Epithelial cell of prostate (primary cell): ENCODE data around the gene TSEN34.
"Not testable (repeated sequence)": the region's sequence is repeated elsewhere in the genome, so short reads cannot be mapped to it uniquely, and the experiment has no call there.

ENCODE experiments used
- DNase-seq: peaks from one replicate; pipeline ENCODE4 v3.0.0-alpha.2; 2011; ENCODE audit warnings: low read depth, low spot score
- H3K27ac ChIP-seq: fragments of 450-650 bp; 2 replicates; pipeline ENCODE4 v1.5.1; 2017; ENCODE audit warnings: mild to moderate bottlenecking

TSEN34 gene

DNA sequence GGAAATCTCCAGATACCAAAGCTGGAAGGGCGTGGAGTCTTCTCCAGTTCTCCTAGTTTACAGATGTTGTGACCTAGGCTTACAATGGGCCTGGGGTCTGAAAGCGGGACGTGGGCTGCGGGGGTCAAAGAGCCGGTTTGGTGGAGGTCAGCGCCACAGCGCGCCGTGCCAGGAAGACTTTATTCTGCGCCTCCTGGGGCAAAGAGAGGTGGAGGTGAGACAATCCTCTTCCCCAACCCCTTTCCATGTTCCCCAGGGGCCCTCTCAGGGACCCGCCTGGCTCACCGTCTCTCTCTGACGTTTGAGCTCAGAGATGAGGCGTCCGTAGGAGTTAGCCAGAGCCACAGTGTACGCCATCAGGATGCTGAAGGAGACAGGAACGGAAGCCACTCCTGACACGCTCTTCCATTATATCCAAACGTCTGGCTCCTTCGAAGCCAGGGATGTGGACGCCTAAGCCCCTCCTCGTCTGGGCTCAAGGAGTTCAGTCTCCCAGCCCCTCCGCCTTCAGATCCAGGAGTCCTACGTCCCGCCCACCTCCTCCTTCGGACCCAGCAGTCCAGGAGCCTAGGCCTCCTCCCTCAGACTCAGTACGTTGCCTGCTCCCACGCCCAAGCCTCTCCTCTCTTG is 30.8 kb upstream of the TSEN34 start:
- DNase-seq: no peak
- peak overlapping the region; percentile 95 for H3K27ac ChIP-seq

GRCh38 chr19:54160854-54161253 is 30.3 kb upstream of the TSEN34 start:
- peak overlapping the region; percentile 95 for H3K27ac ChIP-seq
- no peak for DNase-seq

DNA sequence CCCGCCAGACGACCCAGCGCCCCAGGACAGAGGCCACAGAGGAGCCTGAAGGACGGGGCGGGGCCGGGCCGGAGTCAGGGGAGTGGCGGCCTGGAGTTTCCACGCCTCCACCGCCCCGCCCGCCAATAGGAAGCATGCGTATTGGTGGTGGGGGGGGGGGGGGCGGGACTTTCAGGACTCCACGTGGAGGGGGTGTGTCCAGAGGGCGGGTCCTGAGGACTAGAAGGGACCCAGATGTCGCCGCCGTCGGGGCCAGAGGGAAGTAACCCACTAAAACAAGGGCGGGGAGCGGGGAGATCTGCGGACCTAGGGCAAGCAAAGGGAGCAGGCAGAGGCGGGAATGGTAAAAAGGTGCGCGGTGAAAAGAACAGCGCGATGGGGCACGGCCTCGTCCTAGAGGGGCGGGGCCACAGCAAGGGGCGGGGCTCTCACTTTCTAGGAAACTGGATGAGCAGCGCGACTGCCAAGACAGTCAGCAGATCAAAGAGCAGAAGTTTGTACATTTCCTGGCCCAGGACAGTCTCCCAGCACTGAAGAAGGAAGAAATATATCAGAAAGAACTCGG is 28.8 kb upstream of the TSEN34 start:
- DNase-seq: no peak
- H3K27ac ChIP-seq: peak overlapping the region; percentile 23

DNA sequence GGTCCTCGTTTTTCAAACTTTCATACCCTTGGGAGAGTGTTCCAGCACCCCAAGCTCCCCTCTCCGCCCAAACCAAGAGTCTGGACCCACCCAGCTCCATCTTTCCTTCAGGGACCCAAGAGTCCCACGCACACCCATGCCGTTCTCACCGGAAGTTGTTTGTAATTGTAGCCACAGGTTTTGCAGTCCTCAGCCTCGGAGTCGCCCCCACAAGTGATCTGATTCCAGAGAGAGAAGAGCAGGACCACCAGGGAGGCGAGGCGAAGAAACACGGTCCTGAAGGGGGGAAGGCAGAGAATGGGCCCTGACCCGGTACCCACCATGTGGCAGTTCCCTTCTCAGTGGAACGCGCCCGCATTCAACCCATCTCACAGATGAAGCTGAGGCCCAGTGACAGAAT is 28.2 kb upstream of the TSEN34 start:
- no peak for DNase-seq
- peak overlapping the region; percentile 23 for H3K27ac ChIP-seq

DNA sequence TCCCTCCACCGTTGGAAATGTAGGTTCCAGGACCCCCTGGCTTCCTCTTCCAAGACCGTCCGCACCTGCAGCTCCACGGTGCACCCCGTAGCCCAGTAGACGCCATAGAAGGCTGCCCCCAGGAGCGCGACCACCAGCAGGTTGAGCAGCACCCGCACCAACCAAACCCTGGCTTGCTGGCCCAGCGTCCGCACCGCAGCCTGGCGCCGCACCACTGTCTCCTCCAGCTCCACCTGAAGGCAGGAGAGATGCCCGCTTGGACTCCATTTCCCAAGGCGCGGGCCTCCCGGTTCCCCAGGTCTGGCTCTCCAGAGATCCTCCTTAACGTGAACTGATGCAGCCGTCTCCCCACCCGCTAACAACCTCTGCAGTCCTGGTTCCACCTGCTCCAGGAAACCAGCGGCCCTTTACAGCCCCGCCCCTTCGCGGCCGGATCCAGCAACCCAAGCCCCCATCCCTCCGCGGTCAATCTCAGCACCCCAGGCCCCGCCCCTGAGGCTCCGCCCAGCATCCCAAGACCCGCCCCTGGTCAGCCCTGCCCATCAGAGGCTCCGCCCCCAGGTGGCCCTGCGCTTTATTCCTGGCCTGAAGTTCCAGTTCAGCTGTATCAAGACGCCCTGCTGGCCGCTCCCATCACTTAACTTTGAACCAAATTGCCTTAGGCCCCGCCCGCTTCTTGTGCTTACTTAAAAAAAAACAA is 26.6 kb upstream of the TSEN34 start:
- no peak for DNase-seq

DNA sequence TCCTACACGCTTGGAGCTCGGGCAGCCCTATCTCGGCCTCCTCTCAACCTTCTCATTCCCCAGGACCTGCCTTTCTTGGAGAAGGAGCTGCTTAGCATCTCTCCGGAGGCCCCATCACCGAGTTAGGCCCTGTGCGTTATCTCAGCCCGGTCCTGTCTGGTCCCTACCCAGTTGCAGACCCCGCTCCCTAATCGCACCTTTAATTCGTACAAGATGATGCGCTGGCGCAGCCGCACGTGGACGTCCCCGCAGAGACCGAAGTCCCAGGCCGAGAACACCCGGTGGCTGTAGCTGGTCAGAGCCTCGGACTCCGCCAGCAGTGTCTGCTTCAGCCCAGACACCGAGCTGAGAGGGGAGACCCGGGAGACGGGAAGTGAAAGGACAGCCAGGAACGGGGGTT is 25.9 kb upstream of the TSEN34 start:
- DNase-seq: no peak
- no peak overlapping the region for H3K27ac ChIP-seq

More for the DNA sequence above, 26.6 kb upstream of the TSEN34 start:
- H3K27ac ChIP-seq: no peak overlapping the region

GRCh38 chr19:54168174-54168917 is 22.8 kb upstream of the TSEN34 start:
- no peak for DNase-seq
- H3K27ac ChIP-seq: no peak overlapping the region

- no peak for DNase-seq
- H3K27ac ChIP-seq: no peak overlapping the region
Measured at GRCh38 chr19:54169149-54169740, 21.9 kb upstream of the TSEN34 start.

DNA sequence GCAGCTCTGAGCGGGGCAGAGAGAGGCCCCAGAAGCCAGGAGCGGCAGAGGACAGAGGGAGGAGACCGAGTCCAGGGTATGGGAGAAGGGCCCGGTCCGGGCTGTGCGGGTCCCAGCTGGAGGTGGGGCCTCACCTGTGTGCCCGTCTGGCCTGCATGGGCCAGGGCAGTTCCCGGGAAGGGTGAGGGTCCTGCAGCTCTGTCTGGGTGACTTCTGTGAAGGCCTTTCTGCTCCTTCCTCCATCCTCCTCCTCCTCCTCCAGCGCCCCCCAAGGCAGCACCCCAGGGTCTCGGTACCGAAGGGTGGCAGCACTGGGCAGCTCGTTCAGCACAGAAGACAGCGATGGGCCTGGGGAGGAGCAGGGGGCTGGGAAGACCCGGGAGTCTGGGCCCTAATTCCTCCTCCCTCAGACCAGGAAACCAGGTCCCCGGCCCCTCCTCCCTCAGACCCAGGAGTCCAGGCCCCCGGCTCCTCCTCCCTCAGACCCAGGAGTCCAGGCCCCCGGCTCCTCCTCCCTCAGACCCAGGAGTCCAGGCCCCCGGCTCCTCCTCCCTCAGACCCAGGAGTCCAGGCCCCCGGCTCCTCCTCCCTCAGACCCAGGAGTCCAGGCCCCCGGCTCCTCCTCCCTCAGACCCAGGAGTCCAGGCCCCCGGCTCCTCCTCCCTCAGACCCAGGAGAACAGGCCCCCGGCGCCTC is 19.2 kb upstream of the TSEN34 start:
- not testable (repeated sequence) for H3K27ac ChIP-seq, DNase-seq

- peak within 1 kb of the TSS; percentile 74 for H3K27ac ChIP-seq
- DNase-seq: no peak
Measured at GRCh38 chr19:54172471-54173358, 18.4 kb upstream of the TSEN34 start, which contains the start of gene TMC4. Gene TMC4, minus strand, starts transcription at chr19:54173160. Its CDS starts 43 bp downstream, at chr19:54173117.

DNA sequence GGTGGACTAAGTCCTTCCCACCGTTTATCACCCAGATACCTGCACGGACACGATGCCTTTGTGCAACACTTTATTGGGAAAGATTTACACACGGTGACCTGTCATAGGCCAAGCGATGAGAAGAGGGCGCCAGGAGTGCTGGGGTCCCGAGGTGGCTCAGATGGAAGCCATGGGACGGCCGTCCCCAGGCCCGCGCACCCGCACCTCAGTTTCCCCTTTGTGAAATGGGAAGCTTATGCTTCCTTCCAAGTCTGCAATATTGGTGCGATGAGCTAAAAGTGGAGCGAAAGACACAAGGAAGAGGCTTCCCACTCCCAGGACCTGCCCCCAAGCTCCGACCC is 17.8 kb upstream of the TSEN34 start:
- no peak for DNase-seq
- peak overlapping the region; percentile 74 for H3K27ac ChIP-seq

DNA sequence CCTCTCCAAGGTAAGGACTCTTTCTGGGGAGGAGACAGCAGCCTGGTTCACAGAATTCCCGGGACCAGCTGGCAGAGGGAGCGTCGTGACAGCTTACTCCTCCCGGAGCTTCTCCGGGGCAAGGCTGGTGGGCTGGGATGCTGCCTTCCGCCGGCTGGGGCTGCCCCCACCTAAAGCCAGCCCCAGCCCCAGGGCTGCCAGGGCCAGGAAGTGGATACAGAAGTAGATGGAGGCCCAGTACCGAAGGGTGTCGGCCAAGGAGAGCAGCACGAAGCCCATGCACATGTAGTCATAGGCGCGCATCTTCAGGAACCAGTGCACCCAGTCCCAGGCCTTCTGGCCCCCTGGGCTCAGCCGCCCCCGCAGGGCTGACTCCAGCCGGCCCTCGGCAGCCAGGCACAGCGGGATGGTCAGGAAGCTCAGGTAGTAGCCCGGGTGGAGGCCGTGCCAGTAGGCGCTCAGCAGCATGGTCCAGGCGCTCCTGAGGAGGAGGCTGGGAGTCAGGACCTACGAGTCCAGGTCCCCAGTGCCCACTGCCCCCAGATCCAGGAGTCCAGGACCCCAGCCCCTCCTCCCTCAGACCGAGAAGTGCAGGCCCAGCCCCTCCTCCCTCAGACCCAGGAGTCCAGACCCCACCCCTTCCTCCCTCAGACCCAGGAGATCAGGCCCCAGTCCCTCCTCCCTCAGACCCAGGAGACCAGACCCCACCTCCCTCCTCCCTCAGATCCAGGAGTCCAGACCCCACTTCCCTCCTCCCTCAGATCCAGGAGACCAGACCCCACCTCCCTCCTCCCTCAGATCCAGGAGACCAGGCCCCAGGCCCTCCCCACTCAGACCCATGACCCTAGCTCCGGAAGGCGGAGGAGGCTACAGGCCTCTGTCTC is 16.9 kb upstream of the TSEN34 start:
- DNase-seq: no peak
- no peak overlapping the region for H3K27ac ChIP-seq

DNA sequence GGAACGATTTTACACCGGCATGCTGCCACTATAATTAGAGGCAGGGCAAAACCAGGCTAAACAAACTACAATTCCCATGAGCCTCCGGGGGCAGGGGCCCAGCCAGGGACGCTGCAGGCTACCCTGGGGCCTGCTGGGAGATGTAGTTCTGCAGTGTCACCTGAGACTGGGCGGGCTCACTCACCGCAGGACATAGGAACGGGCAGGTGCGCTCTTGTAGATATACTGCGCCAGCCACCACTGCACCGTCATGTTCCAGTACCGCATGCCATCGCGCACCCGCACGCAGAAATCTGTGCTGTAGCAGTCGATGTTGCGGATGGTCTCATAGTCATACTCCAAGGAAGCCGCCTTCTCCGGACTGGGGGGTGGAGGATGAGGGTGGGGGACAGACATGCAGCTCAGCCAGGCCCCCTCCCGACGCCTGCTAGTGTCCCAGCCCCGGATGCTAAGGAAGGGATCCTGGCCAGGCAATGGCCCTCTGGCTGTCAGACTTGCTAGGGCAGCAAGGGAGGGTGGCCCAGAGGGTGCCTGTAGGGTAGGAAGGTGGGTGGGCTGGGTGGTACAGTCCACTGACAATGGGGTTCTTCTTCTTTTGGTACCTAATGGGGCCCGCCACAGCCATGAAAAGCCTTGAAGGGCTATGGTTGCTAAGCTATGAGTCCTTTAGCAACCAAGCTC is 12.4 kb upstream of the TSEN34 start:
- H3K27ac ChIP-seq: no peak overlapping the region
- DNase-seq: no peak

GRCh38 chr19:54179262-54179852 is 11.8 kb upstream of the TSEN34 start:
- DNase-seq: no peak
- no peak overlapping the region for H3K27ac ChIP-seq

GRCh38 chr19:54179921-54180461 is 11.1 kb upstream of the TSEN34 start:
- DNase-seq: no peak
- no peak overlapping the region for H3K27ac ChIP-seq

- no peak overlapping the region for H3K27ac ChIP-seq
- no peak for DNase-seq
Measured at GRCh38 chr19:54180691-54181091, 10.4 kb upstream of the TSEN34 start.

DNA sequence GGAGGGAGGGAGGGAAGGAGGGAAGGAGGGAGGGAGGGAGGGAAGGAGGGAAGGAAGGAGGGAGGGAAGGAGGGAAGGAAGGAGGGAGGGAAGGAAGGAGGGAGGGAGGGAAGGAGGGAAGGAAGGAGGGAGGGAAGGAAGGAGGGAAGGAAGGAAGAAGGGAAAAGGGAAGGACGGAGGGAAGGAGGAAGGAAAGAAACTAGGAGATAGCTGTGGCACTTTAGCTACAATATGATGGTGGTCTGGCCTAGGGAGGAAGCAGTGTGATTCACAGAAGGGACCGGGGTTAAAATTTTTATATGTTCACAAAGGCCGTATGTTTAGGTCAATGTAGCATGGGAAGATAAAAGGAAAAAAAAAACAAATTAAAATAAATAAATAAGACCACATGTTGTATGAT is 9.2 kb upstream of the TSEN34 start:
- not testable (repeated sequence) for DNase-seq, H3K27ac ChIP-seq
